Raji (cell line): ENCODE measurements around the gene HAO1.

Experiments used
- POLR2A ChIP-seq: IDR thresholded peaks from 2 replicates; pipeline ENCODE4 v1.6.1; 2011; ENCODE audit warnings: low read depth, low read length, control low read depth; ENCODE audit not compliant: insufficient read depth

Gene HAO1

DNA sequence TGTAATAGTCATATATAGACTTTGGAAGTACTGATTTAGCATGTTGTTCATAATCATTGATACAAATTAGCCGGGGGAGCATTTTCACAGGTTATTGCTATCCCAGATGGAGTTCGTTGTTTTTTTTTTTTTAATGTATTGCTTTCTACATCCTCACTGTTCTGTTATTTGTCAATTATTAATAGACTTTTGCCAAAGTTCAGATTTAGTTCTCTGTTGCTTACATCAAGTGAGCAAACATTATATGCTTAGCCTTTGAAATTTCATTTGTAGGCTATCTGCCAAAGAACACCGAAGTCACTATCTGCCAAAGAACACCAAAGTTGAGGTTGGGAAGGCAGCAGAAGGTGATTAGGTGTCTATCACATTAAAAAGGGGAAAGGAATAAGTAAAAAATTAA lies at the start of gene HAO1:
Gene HAO1 (minus strand): TSS at position 118 of the 400 bp plus-strand sequence. CDS start 36 bp downstream, at position 82.
- TF ChIP-seq POLR2A, result no peak

GRCh38 chr20:7989379-7989778 lies 49.1 kb upstream of the HAO1 start:
- TF ChIP-seq POLR2A, result no peak

GRCh38 chr20:7985916-7986315 lies 45.7 kb upstream of the HAO1 start:
- TF ChIP-seq POLR2A, result no peak

GRCh38 chr20:7984192-7984591 lies 43.9 kb upstream of the HAO1 start:
- TF ChIP-seq POLR2A, result no peak

DNA sequence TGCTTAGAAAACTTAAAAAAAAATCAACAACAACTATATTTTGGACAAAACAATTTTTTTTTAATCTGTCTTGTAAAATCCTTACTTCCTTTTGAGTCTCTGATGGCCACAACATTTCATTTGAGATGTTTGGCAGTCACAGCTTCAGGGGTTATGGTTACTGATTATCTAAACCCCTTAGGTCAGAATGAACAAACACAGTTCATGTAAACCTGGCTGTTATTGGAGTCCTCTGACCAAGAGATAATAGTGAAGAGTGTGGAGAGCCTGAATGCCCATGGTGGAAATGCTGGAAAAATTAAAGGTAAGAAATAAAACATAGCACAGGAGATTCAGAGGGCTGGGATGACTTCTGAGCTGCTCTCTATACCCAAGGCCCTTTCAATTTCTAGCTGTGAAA lies 41.1 kb upstream of the HAO1 start:
- no peak for TF ChIP-seq POLR2A

DNA sequence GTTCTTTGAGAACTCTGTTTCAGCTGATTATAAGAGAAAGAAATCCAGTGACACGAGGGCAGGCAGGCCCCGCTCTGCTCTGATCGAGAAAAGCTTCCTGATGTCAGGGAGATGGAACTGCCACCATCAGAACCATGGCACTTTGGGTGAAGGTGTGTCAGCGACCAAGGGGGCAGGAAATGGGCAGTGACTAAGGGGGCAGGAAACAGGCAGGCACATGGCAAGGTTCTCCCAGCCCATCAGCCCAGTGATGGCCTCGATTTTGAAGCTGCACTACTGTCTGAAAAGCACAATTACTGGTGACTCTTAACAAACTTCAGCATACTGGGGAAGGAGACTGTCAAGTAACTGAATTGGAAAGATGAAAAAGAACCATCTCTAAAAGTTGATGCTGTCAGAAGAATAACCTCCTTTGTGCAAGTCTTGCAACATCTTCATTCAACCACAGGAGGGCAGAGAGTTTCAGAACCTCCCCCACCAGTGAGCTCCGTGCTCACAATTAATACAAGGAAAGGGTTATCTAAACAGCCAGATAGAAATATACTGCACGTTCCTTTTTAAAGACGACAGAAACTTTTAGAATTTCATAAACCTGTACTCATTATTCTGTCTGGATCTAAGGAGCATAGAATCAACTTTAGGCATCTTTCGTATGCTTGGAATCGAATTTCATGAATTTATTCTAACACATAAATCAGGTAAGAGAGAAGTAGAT lies 40.2 kb upstream of the HAO1 start:
- no peak for TF ChIP-seq POLR2A

DNA sequence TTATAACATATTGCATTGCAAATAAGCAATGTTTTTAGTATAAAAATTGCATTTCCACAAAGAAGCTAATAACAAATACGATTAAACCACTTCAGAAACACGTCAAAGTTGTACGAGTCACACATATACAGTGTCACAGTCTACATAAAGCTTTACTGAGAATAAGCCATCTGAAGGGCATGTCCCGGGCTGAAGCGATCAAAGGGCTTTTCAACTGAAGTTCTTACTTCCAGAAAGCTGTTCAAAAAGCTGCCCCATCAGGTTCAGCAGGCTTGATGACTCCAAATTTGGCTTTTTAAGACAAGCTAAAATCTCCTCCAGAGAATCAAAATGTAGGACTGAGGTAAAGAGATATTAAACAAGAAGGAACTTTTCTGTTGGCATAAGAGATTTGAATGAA lies 37.5 kb upstream of the HAO1 start:
- no peak for TF ChIP-seq POLR2A

DNA sequence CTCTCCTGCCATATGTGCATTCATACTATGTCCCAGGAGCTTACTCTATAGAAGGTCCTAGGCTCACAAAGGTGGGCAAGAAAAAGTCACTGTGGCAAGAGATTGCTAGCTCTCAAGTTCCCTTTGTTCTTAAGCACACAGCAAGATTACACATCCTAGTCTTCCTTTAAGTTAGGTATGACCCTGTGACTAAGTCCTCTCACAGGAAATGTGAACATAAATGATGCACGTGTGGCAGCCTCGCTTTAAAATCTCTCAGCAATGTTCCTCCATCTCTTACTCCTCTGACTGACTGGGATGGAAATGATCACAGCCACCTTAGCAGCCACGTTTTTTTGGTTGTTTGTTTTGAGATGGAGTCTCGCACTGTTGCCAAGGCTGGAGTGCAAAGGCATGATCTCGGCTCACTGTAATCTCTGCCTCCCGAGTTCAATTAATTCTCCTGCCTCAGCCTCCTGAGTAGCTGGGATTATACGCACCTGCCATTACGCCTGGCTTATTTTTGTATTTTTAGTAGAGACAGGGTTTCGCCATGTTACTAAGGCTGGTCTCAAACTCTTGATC lies 35.7 kb upstream of the HAO1 start:
- no peak for TF ChIP-seq POLR2A

DNA sequence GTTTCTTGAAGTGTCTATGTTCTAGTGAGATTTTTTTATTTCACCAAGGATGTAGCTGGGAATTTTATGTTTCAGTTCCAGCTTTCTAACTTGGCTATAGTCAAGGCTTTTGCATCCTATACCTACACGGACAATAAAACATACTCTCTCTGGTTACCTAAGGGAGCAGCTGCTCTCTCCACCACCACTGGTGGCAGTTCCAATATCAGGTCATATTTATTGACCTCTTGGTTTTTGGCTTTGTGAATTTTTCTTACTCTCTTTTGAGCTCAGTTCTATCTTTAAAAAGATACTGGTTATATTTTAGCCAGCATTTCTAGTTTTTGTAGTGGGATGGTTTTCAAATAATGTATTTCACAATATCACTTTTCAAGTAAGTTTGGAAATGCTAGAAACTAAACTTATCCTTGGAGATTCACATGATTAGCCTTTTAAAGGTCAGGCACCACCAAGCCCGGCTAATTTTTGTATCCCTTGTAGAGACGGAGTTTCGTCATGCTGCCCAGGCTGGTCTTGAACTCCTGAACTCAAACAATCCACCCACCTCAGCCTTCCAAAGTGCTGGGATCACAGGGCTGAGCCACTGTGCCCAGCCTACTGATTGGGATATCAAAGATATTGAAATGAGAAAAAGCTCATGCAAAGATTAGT lies 34.7 kb upstream of the HAO1 start:
- TF ChIP-seq POLR2A, result no peak

GRCh38 chr20:7971536-7972280 lies 31.4 kb upstream of the HAO1 start:
- no peak for TF ChIP-seq POLR2A

DNA sequence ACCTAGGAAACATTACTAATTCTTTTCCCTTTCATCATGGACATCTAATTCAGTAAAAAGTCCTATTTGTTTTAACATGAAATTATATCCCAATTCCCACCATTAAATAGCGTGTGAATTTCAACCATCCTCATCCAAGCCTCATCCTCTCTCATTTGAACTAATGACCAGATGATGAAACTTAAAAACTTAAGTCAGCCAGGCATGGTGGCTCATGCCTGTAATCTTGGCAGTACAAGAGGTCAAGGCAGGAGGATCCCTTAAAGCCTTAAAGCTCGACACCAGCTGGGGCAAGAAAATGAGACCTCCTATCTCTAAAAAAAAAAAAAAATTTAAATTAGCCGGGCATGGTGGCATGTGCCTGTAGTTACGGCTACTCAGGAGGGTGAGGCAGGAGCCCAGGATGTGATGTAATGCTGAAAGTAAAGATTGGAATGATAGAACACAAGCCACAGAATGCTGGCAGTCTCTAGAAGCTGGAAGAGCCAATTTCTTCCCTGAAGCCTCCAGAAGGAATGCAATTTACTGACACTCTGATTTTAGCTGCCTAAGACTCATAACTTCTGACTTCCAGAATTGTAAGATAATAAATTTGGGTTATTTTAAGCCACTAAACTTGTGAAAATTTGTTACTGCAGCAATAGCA lies 27.1 kb upstream of the HAO1 start:
- no peak for TF ChIP-seq POLR2A

DNA sequence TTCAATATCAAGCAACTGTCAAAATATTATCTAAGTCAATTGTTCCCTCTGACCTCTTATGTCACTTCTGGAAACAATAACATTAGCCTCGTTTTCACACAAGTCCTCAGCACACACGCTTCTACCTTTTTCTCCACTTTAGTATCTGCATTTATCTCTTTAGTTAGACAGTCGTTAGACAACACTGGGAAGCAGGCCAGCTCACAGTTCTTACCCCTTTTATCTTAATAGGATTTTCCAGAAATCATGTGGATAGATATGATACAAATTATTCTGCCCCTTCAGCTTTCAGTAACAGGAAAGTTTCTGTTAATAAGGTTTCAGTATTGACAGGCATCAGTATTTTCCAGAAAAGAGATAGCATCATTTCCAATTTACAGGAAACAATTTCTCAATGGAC lies 25.9 kb upstream of the HAO1 start:
- no peak for TF ChIP-seq POLR2A

- TF ChIP-seq POLR2A, result no peak
Measured at GRCh38 chr20:7959484-7959883, 19.2 kb upstream of the HAO1 start.

- TF ChIP-seq POLR2A, result no peak
Measured at GRCh38 chr20:7950387-7950786, 10.1 kb upstream of the HAO1 start.

- TF ChIP-seq POLR2A, result no peak
Measured at GRCh38 chr20:7943891-7944290, 3.6 kb upstream of the HAO1 start.

- no peak for TF ChIP-seq POLR2A
Measured at GRCh38 chr20:7939663-7940062, 595 bp downstream of the HAO1 start.

- TF ChIP-seq POLR2A, result no peak
Measured at GRCh38 chr20:7938058-7938457, 2.2 kb downstream of the HAO1 start.
